Neural progenitor cell (in vitro differentiated cells): ENCODE measurements around the gene SCYGR4. TPM values are rescaled to one million over a fixed set of nuclear protein-coding genes. Genes with fewer than 3 reads are reported as not detected.

ENCODE experiments used
- DNase-seq: peaks from one replicate; pipeline ENCODE4 v3.0.0-alpha.2; 2016; ENCODE audit warnings: low spot score
- H2AFZ ChIP-seq: fragments of 200-600 bp; sonication (generic); replicated peaks from 2 replicates; pipeline ENCODE4 v1.6.1; 2016; ENCODE audit warnings: antibody characterized with exemption
- H3F3A ChIP-seq: fragments of 200-600 bp; sonication (generic); 2 replicates; pipeline ENCODE4 v1.6.1; 2016; ENCODE audit warnings: antibody characterized with exemption, low read depth
- H3K27ac ChIP-seq: fragments of 200-600 bp; sonication (generic); 2 replicates; pipeline ENCODE4 v1.5.1; 2016; ENCODE audit warnings: mild to moderate bottlenecking
- H3K27me3 ChIP-seq: fragments of 200-600 bp; sonication (generic); 2 replicates; pipeline ENCODE4 v1.6.1; 2016; ENCODE audit warnings: mild to moderate bottlenecking, moderate library complexity
- H3K36me3 ChIP-seq: fragments of 200-600 bp; sonication (generic); 2 replicates; pipeline ENCODE4 v1.5.1; 2016
- H3K4me1 ChIP-seq: fragments of 200-600 bp; sonication (generic); 2 replicates; pipeline ENCODE4 v1.6.1; 2016; ENCODE audit warnings: mixed run types
- H3K4me2 ChIP-seq: fragments of 200-600 bp; sonication (generic); 2 replicates; pipeline ENCODE4 v1.6.1; 2016
- H3K4me3 ChIP-seq: fragments of 200-600 bp; sonication (generic); 2 replicates; pipeline ENCODE4 v1.5.1; 2016
- H3K79me2 ChIP-seq: fragments of 200-600 bp; sonication (generic); 2 replicates; pipeline ENCODE4 v1.6.1; 2016; ENCODE audit warnings: low read depth
- H3K9ac ChIP-seq: fragments of 200-600 bp; sonication (generic); 2 replicates; pipeline ENCODE4 v1.6.1; 2016
- H3K9me3 ChIP-seq: fragments of 200-600 bp; sonication (generic); 2 replicates; pipeline ENCODE4 v1.5.1; 2016; ENCODE audit warnings: low read depth
- H4K20me1 ChIP-seq: fragments of 200-600 bp; sonication (generic); 2 replicates; pipeline ENCODE4 v1.6.1; 2016; ENCODE audit warnings: low read depth
- H3K27ac Mint-ChIP-seq: 3 replicates; pipeline ENCODE4 v1.8.0; 2021; ENCODE audit warnings: mixed read lengths
- H3K27me3 Mint-ChIP-seq: 2 replicates; pipeline ENCODE4 v1.8.0; 2022; ENCODE audit warnings: low read depth, mild to moderate bottlenecking, inconsistent platforms, moderate library complexity, mixed read lengths; ENCODE audit not compliant: insufficient read depth
- H3K36me3 Mint-ChIP-seq: 3 replicates; pipeline ENCODE4 v1.8.0; 2021; ENCODE audit warnings: mixed read lengths
- H3K4me1 Mint-ChIP-seq: 3 replicates; pipeline ENCODE4 v1.8.0; 2021; ENCODE audit warnings: mixed read lengths
- H3K4me3 Mint-ChIP-seq: 3 replicates; pipeline ENCODE4 v1.8.0; 2021; ENCODE audit warnings: mild to moderate bottlenecking, moderate library complexity, mixed read lengths
- H3K9me3 Mint-ChIP-seq: 3 replicates; pipeline ENCODE4 v1.8.0; 2020; ENCODE audit warnings: mixed read lengths
- CTCF ChIP-seq: fragments of 200-600 bp; sonication (generic); IDR thresholded peaks from 2 replicates; pipeline ENCODE4 v1.5.1; 2017; ENCODE audit warnings: antibody characterized with exemption, mild to moderate bottlenecking
- EZH2 ChIP-seq: fragments of 200-600 bp; sonication (generic); IDR thresholded peaks from 2 replicates; pipeline ENCODE4 v1.6.1; 2017; ENCODE audit warnings: antibody characterized with exemption, mild to moderate bottlenecking, moderate library complexity
- EZH2phosphoT487 ChIP-seq: fragments of 200-600 bp; sonication (generic); IDR thresholded peaks from 2 replicates; pipeline ENCODE4 v1.6.1; 2017; ENCODE audit warnings: antibody characterized with exemption
- total RNA-seq: library from RNA; depleted of rRNA; stranded (reverse); fragments of >200 nt; gene quantifications from 2 replicates; pipeline ENCODE4 v1.2.3, GENCODE V29; 2015; ENCODE audit warnings: low replicate concordance

SCYGR4 gene
- not detected in 2 replicates for total RNA-seq

- H3K36me3 ChIP-seq: no peaks in the 10 kb centered on the region
- no peaks in the 10 kb centered on the region for H3K27me3 ChIP-seq
- H3K4me1 ChIP-seq: no peaks in the 10 kb centered on the region
- no peaks in the 10 kb centered on the region for H3K9me3 Mint-ChIP-seq
- TF ChIP-seq EZH2: no peak
- no peak for TF ChIP-seq EZH2phosphoT487
- TF ChIP-seq CTCF: no peak
- H3K79me2 ChIP-seq: no peaks in the 10 kb centered on the region
- H3K9ac ChIP-seq: no peak within 1 kb of the TSS
- peaks cover 2% of the 10 kb centered on the region for H3K4me1 Mint-ChIP-seq
- no peaks in the 10 kb centered on the region for H3F3A ChIP-seq
- no peak within 1 kb of the TSS for H3K4me2 ChIP-seq
- no peaks in the 10 kb centered on the region for H3K9me3 ChIP-seq
- no peak within 1 kb of the TSS for H3K4me3 Mint-ChIP-seq
- no peak within 1 kb of the TSS for H3K27ac ChIP-seq
- H3K36me3 Mint-ChIP-seq: no peaks in the 10 kb centered on the region
- peaks cover 8% of the 10 kb centered on the region for H3K27me3 Mint-ChIP-seq
- no peak within 1 kb of the TSS for H3K4me3 ChIP-seq
- no peak for DNase-seq
- H4K20me1 ChIP-seq: no peaks in the 10 kb centered on the region
- no peak within 1 kb of the TSS for H2AFZ ChIP-seq
- H3K27ac Mint-ChIP-seq: no peak within 1 kb of the TSS
Observed at GRCh38 chr2:227617316-227618230, at the start of gene SCYGR4. Gene SCYGR4, plus strand, starts transcription at chr2:227617498. Its CDS starts 0 bp downstream, at chr2:227617498.

- no peaks in the 10 kb centered on the region for H3K36me3 Mint-ChIP-seq
- Histone ChIP-seq H3K79me2 (no peaks in the 10 kb centered on the region), H3K27me3 (no peaks in the 10 kb centered on the region), H3K4me2 (no peak overlapping the region), H3K4me3 (no peak overlapping the region), H4K20me1 (no peaks in the 10 kb centered on the region), H3K9ac (no peak overlapping the region), H3F3A (no peaks in the 10 kb centered on the region), H2AFZ (no peak overlapping the region), H3K36me3 (no peaks in the 10 kb centered on the region), H3K9me3 (no peaks in the 10 kb centered on the region), H3K4me1 (no peaks in the 10 kb centered on the region), H3K27ac (no peak overlapping the region)
- H3K9me3 Mint-ChIP-seq: no peaks in the 10 kb centered on the region
- no peak for DNase-seq
- H3K27ac Mint-ChIP-seq: no peak overlapping the region
- TF ChIP-seq EZH2phosphoT487 (no peak), EZH2 (no peak), CTCF (no peak)
- no peaks in the 10 kb centered on the region for H3K4me1 Mint-ChIP-seq
- no peak overlapping the region for H3K4me3 Mint-ChIP-seq
- peaks cover 4% of the 10 kb centered on the region for H3K27me3 Mint-ChIP-seq
Observed at GRCh38 chr2:227568852-227569169, 48.5 kb upstream of the SCYGR4 start.

GRCh38 chr2:227570615-227571014, 46.7 kb upstream of the SCYGR4 start:
- H3K9me3 ChIP-seq: no peaks in the 10 kb centered on the region
- DNase-seq: no peak
- H3K79me2 ChIP-seq: no peaks in the 10 kb centered on the region
- H3K36me3 ChIP-seq: no peaks in the 10 kb centered on the region
- no peak overlapping the region for H3K27ac Mint-ChIP-seq
- H3K4me3 Mint-ChIP-seq: no peak overlapping the region
- no peak overlapping the region for H3K4me3 ChIP-seq
- TF ChIP-seq EZH2phosphoT487: no peak
- TF ChIP-seq EZH2: no peak
- TF ChIP-seq CTCF: no peak
- no peaks in the 10 kb centered on the region for H3K4me1 ChIP-seq
- no peaks in the 10 kb centered on the region for H3K4me1 Mint-ChIP-seq
- no peak overlapping the region for H3K4me2 ChIP-seq
- no peak overlapping the region for H3K9ac ChIP-seq
- no peak overlapping the region for H3K27ac ChIP-seq
- no peaks in the 10 kb centered on the region for H3F3A ChIP-seq
- H3K27me3 ChIP-seq: no peaks in the 10 kb centered on the region
- no peak overlapping the region for H2AFZ ChIP-seq
- H3K9me3 Mint-ChIP-seq: no peaks in the 10 kb centered on the region
- no peaks in the 10 kb centered on the region for H3K36me3 Mint-ChIP-seq
- no peaks in the 10 kb centered on the region for H4K20me1 ChIP-seq
- H3K27me3 Mint-ChIP-seq: peaks cover 4% of the 10 kb centered on the region
